ENCODE measurements around the gene GPSM3.

GPSM3 gene

DNA sequence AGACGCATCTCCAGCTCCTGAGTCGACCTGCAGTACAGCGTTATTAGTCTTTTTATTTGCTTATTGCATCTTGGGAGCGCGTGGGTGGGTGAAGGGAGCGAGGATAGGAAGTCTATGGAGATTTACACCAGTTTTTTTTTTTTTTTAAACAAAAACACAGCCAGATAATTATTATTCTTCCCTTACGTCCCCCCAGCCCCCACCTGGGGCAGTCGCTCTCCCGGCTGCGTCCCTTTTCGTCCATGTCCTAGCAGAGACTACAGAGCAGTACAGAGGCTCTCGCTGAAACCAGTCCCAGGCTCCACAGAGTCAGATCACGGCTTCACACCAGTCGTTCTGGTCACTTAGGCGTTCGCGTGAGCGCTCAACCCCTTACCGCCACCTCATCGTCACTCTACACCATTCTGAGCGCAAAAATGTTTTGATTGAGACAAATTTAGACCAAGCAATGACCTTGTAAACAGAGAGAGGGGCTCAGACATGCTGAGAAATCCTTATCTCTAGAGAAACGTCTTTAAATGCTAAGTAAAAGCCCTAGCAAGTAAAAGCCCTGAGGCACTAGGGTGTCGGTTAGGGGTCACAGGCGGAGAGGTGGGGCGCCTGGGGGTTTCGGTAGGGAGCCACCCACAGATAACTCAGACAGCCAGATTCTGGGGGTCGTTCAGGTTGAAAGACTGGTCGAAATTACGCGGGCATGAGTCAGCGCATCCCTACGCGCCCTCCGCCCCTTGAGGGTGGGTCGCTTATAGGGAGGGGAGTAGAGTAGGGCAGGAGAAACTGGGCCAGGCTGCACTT is 39.5 kb downstream of the GPSM3 start:
- Histone ChIP-seq H3K79me2 (ENCODE audit: insufficient read depth, low read length) (no peaks in the 10 kb centered on the region), H3K9me2 (ENCODE audit: low read depth, low read length) (no peaks in the 10 kb centered on the region), H3K4me3 (ENCODE audit: low read depth, low read length, poor library complexity, severe bottlenecking) (peak overlapping the region; percentile 80), H3K4me1 (ENCODE audit: insufficient read depth, low read length, severe bottlenecking) (peaks cover 25% of the 10 kb centered on the region), H3K4me2 (ENCODE audit: low read length) (peak overlapping the region; percentile 88), H3K27me3 (ENCODE audit: insufficient read depth, low read length) (no peaks in the 10 kb centered on the region), H3K9me3 (ENCODE audit: low read length) (no peaks in the 10 kb centered on the region), H3K36me3 (ENCODE audit: insufficient read depth, low read length) (peaks cover 7% of the 10 kb centered on the region), H2AFZ (ENCODE audit: low read length) (no peak overlapping the region), H3F3A (ENCODE audit: insufficient read depth, low read length) (0 out of 2 replicates have a peak, but pooled peaks cover 4% of the 10 kb centered on the region), H3K27ac (ENCODE audit: low read depth, low read length, poor library complexity, severe bottlenecking) (no peak overlapping the region), H4K20me1 (ENCODE audit: insufficient read depth, low read length) (no peaks in the 10 kb centered on the region), H3K9ac (ENCODE audit: low read length) (peak overlapping the region; percentile 8; the same call in 1 of the 2 replicates)
- TF ChIP-seq, protein P1, sequence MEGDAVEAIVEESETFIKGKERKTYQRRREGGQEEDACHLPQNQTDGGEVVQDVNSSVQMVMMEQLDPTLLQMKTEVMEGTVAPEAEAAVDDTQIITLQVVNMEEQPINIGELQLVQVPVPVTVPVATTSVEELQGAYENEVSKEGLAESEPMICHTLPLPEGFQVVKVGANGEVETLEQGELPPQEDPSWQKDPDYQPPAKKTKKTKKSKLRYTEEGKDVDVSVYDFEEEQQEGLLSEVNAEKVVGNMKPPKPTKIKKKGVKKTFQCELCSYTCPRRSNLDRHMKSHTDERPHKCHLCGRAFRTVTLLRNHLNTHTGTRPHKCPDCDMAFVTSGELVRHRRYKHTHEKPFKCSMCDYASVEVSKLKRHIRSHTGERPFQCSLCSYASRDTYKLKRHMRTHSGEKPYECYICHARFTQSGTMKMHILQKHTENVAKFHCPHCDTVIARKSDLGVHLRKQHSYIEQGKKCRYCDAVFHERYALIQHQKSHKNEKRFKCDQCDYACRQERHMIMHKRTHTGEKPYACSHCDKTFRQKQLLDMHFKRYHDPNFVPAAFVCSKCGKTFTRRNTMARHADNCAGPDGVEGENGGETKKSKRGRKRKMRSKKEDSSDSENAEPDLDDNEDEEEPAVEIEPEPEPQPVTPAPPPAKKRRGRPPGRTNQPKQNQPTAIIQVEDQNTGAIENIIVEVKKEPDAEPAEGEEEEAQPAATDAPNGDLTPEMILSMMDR (IDR thresholded peaks at IDR 0.05; ENCODE audit: low read length) = no peak
- TF ChIP-seq EZH2 (IDR thresholded peaks at IDR 0.05; ENCODE audit: borderline replicate concordance, low read length) = no peak

DNA sequence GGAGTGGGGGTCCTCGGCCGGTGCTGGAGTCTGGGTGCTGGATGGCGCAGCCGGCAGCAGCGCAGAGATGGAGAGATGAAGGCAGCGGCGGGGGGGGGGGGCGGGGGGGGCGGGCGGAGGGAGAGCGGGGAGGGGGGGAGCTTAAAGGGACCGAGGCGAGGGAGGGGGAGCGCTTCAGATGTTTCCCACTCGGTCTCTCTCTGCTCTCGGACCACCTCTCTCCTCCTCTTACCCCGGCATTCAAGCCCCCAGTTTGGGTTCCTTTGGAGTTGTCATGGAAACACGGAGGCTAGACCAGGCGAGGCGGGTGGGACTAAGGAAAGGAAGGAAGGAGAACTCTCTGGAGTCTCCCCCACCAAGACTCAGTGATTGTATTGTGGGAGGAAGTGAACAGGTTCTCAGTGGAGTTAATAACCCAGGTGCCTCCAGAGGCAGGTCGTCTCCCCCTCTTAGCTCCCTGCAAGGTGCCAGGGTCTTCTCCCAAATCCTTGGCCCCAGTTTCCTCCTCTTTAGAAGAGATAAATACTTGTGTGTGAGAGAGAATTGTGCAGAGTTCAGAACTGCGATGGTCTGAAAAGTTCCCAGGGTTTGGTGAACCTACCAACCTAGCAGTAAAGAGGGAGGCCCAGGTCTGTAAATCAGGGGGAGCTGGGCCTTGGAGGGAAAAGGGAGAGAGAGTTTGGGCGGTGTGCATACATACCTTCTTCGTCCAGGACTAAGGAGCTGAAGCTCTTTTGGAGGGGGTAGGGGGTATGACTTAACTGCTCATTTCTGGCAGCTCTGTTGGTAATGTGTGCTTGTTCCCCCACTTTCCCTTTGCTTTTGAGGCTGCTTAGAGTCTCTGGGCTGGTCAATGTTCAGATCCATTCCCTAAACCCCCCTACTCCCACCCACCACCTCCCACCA is 40.3 kb downstream of the GPSM3 start, which contains the start of gene PRRT1:
TSS of gene PRRT1 (minus strand) at position 77 of the 906 bp plus-strand sequence. CDS start 112 bp downstream, outside the sequence.
- no peaks in the 10 kb centered on the region; the same call in 1 of the 2 replicates for H3K27me3 ChIP-seq (ENCODE audit: insufficient read depth, low read length)
- H3K9ac ChIP-seq (ENCODE audit: low read length) = no peak within 1 kb of the TSS
- H3K9me3 ChIP-seq (ENCODE audit: low read length) = no peaks in the 10 kb centered on the region
- H3K4me3 ChIP-seq (ENCODE audit: low read depth, low read length, poor library complexity, severe bottlenecking) = no peak within 1 kb of the TSS
- H4K20me1 ChIP-seq (ENCODE audit: insufficient read depth, low read length) = no peaks in the 10 kb centered on the region
- no peaks in the 10 kb centered on the region for H3K9me2 ChIP-seq (ENCODE audit: low read depth, low read length)
- H3K79me2 ChIP-seq (ENCODE audit: insufficient read depth, low read length) = no peaks in the 10 kb centered on the region
- H3K4me1 ChIP-seq (ENCODE audit: insufficient read depth, low read length, severe bottlenecking) = peaks cover 25% of the 10 kb centered on the region
- H3F3A ChIP-seq (ENCODE audit: insufficient read depth, low read length) = 0 out of 2 replicates have a peak, but pooled peaks cover 4% of the 10 kb centered on the region
- no peak for TF ChIP-seq EZH2 (IDR thresholded peaks at IDR 0.05; ENCODE audit: borderline replicate concordance, low read length)
- TF ChIP-seq, protein P1 (IDR thresholded peaks at IDR 0.05; ENCODE audit: low read length) = no peak
- no peak within 1 kb of the TSS; the same call in 1 of the 2 replicates for H3K4me2 ChIP-seq (ENCODE audit: low read length)
- H3K27ac ChIP-seq (ENCODE audit: low read depth, low read length, poor library complexity, severe bottlenecking) = no peak within 1 kb of the TSS
- H2AFZ ChIP-seq (ENCODE audit: low read length) = no peak within 1 kb of the TSS
- no peaks in the 10 kb centered on the region; the same call in 1 of the 2 replicates for H3K36me3 ChIP-seq (ENCODE audit: insufficient read depth, low read length)

DNA sequence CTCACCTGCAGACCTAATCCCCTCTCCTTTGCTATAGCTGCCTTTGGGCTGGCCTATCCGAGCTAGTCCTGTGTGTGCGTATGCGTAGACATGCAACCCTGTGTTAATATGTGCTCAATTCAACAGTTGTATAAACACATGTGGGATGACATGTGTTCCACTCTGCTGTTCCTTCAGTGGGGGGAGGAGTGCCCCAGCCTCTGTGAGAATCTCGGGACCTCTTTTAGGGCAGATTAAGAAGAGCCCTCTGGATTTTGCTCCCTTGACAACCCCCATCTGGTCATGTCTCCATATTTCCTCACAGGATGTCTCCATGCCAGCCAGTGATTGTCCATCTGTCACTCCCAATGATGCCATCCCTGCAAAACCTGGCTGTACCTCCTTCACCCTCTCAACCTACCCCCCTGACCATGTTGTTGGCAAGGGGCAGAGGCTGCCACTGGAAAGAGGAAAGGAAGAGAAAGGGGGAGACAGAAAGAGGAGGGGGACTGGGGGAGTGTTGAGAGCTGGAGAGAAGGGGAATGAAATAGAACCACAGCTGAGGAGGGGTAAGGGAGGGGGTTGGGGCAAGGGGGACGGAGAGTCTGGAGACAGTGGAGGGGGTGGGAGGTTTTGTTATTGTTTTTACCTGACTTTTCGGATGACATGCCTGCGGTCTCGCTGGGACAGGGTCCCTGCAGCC is 41.1 kb downstream of the GPSM3 start:
- no peak overlapping the region for H3K27ac ChIP-seq (ENCODE audit: low read depth, low read length, poor library complexity, severe bottlenecking)
- H3K4me2 ChIP-seq (ENCODE audit: low read length) = no peak overlapping the region
- no peaks in the 10 kb centered on the region; the same call in 1 of the 2 replicates for H3K27me3 ChIP-seq (ENCODE audit: insufficient read depth, low read length)

More for the DNA sequence above, 41.1 kb downstream of the GPSM3 start:
- Histone ChIP-seq H4K20me1 (ENCODE audit: insufficient read depth, low read length) (no peaks in the 10 kb centered on the region), H3K4me1 (ENCODE audit: insufficient read depth, low read length, severe bottlenecking) (peaks cover 25% of the 10 kb centered on the region), H3F3A (ENCODE audit: insufficient read depth, low read length) (0 out of 2 replicates have a peak, but pooled peaks cover 4% of the 10 kb centered on the region), H2AFZ (ENCODE audit: low read length) (no peak overlapping the region), H3K36me3 (ENCODE audit: insufficient read depth, low read length) (no peaks in the 10 kb centered on the region; the same call in 1 of the 2 replicates), H3K9me3 (ENCODE audit: low read length) (no peaks in the 10 kb centered on the region), H3K9me2 (ENCODE audit: low read depth, low read length) (no peaks in the 10 kb centered on the region), H3K4me3 (ENCODE audit: low read depth, low read length, poor library complexity, severe bottlenecking) (no peak overlapping the region), H3K79me2 (ENCODE audit: insufficient read depth, low read length) (no peaks in the 10 kb centered on the region), H3K9ac (ENCODE audit: low read length) (no peak overlapping the region)
- TF ChIP-seq, protein P1 (IDR thresholded peaks at IDR 0.05; ENCODE audit: low read length) = no peak
- TF ChIP-seq EZH2 (IDR thresholded peaks at IDR 0.05; ENCODE audit: borderline replicate concordance, low read length) = no peak

All from OCI-LY1 (cell line).